ENCODE results near the gene POLR3GL.

DNA sequence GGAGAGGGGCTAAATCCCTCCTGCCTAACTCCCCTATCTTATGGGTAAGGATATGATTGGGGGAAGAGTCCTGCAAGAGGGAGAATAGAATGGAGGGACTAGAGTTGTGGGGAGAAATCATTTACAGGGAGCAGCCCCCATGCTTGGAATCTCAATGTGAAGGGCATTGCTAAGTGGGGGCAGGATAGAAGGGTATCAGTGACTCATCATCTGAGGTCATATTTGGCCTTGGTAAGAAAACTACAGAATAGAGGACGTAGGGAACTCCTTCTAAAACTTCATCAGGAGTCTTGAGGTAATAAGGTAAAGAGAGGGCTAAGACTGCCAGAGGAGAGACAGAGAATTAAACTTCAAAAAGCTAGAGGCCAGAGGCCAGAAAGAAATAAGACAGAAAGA lies 56.6 kb downstream of the POLR3GL start:
- TF ChIP-seq, protein P1, sequence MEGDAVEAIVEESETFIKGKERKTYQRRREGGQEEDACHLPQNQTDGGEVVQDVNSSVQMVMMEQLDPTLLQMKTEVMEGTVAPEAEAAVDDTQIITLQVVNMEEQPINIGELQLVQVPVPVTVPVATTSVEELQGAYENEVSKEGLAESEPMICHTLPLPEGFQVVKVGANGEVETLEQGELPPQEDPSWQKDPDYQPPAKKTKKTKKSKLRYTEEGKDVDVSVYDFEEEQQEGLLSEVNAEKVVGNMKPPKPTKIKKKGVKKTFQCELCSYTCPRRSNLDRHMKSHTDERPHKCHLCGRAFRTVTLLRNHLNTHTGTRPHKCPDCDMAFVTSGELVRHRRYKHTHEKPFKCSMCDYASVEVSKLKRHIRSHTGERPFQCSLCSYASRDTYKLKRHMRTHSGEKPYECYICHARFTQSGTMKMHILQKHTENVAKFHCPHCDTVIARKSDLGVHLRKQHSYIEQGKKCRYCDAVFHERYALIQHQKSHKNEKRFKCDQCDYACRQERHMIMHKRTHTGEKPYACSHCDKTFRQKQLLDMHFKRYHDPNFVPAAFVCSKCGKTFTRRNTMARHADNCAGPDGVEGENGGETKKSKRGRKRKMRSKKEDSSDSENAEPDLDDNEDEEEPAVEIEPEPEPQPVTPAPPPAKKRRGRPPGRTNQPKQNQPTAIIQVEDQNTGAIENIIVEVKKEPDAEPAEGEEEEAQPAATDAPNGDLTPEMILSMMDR (IDR thresholded peaks at IDR 0.05): no peak
- no peak for TF ChIP-seq POLR2A (IDR thresholded peaks at IDR 0.05)

Data from upper lobe of left lung (tissue), 4 donors.